Frontal cortex (tissue), 4 donors: ENCODE results near the gene RTN4RL1. TPM values are rescaled to one million over a fixed set of nuclear protein-coding genes. Genes with fewer than 3 reads are reported as not detected.
"Not testable (repeated sequence)": the region's sequence is repeated elsewhere in the genome, so short reads cannot be mapped to it uniquely, and the experiment has no call there.

Experiments used
- DNase-seq, 2 donors: peaks; one replicate each; pipeline ENCODE4 v3.0.0; 2012; ENCODE audit warnings: low spot score in 2 of 2
- FAIRE-seq: peaks from 2 replicates; lab custom pipeline; 2012; peaks lifted over from hg19 to GRCh38; lab: Jason Lieb, UNC
- total RNA-seq: library from RNA; depleted of rRNA; stranded (reverse); fragments of >200 nt; gene quantifications from one replicate; pipeline ENCODE4 v1.2.3, GENCODE V29; 2014
- donor health status: control.
- donor health status: control.
- donor health status: control.

The RTN4RL1 gene
- total RNA-seq, 1 donor from 2014 or later, result 20.4 TPM

- no peak for FAIRE-seq
- DNase-seq, result no peak
These were observed 117.0 kb downstream of the RTN4RL1 start for GRCh38 chr17:1907909-1908698.

GRCh38 chr17:1907216-1907631, 117.9 kb downstream of the RTN4RL1 start:
- DNase-seq, result no peak
- no peak for FAIRE-seq

- no peak for DNase-seq
- FAIRE-seq, result no peak
These were observed 118.5 kb downstream of the RTN4RL1 start for GRCh38 chr17:1906662-1907101.

- DNase-seq, result no peak
- no peak for FAIRE-seq
These were observed 119.8 kb downstream of the RTN4RL1 start for GRCh38 chr17:1905190-1905913.

GRCh38 chr17:1904273-1905182, 120.6 kb downstream of the RTN4RL1 start:
- DNase-seq (no peak), FAIRE-seq (no peak)

- no peak for FAIRE-seq
- DNase-seq, result no peak
These were observed 125.6 kb downstream of the RTN4RL1 start for GRCh38 chr17:1899403-1900000.

GRCh38 chr17:1898872-1899271, 126.3 kb downstream of the RTN4RL1 start:
- FAIRE-seq, result no peak
- DNase-seq, result no peak

GRCh38 chr17:1898332-1898731, 126.8 kb downstream of the RTN4RL1 start:
- DNase-seq (no peak), FAIRE-seq (no peak)

- FAIRE-seq, result no peak
- DNase-seq, result no peak
These were observed 128.0 kb downstream of the RTN4RL1 start for GRCh38 chr17:1897105-1897656.

- DNase-seq (no peak), FAIRE-seq (no peak)
These were observed 128.7 kb downstream of the RTN4RL1 start for GRCh38 chr17:1896243-1897104.

GRCh38 chr17:1895479-1895878, 129.7 kb downstream of the RTN4RL1 start:
- not testable (repeated sequence) for DNase-seq, FAIRE-seq

GRCh38 chr17:1894753-1895339, 130.3 kb downstream of the RTN4RL1 start:
- FAIRE-seq, result no peak
- no peak for DNase-seq

- FAIRE-seq, result no peak
- DNase-seq, result no peak
These were observed 134.2 kb downstream of the RTN4RL1 start for GRCh38 chr17:1890758-1891450.

GRCh38 chr17:1888741-1889140, 136.4 kb downstream of the RTN4RL1 start:
- DNase-seq (no peak), FAIRE-seq (no peak)
